Heart right ventricle (tissue), 16 donors: Measurements from ENCODE around the gene CDC5L. TPM values are rescaled to one million over a fixed set of nuclear protein-coding genes. Genes with fewer than 3 reads are reported as not detected.
A peak's percentile ranks its signal among the peaks of the same experiment; 100 is the strongest.

Source experiments
- ATAC-seq, 8 donors: fragments of 200-7000 bp; cut with Tn5 transposase; one replicate each; pipeline ENCODE4 v1.9.1; 2020; ENCODE audit warnings: mild to moderate bottlenecking in 8 of 8, moderate library complexity in 8 of 8, moderate number of reproducible peaks in 1 of 8
- DNase-seq, 2 donors: peaks; one replicate each; pipeline ENCODE4 v3.0.0-alpha.2; 2020
- H3K27ac ChIP-seq, 10 donors: fragments of 200-600 bp; sonication (generic) in 2 of 10; one replicate each; pipeline versions ENCODE4 v1.5.0 to v1.8.0; 2020 to 2022; ENCODE audit warnings: mild to moderate bottlenecking in 3 of 10
- H3K27me3 ChIP-seq, 7 donors: fragments of 200-600 bp; one replicate each; pipeline ENCODE4 v1.8.0; 2021 to 2022; ENCODE audit warnings: mild to moderate bottlenecking in 2 of 7
- H3K36me3 ChIP-seq, 9 donors: fragments of 200-600 bp; sonication (generic) in 1 of 9; one replicate each; pipeline versions ENCODE4 v1.5.0 to v1.8.0; 2020 to 2022; ENCODE audit warnings: mild to moderate bottlenecking in 2 of 9
- H3K4me1 ChIP-seq, 9 donors: fragments of 200-600 bp; sonication (generic) in 1 of 9; one replicate each; pipeline versions ENCODE4 v1.5.0 to v1.8.0; 2020 to 2022; ENCODE audit warnings: mild to moderate bottlenecking in 4 of 9
- H3K4me3 ChIP-seq, 10 donors: fragments of 200-600 bp; sonication (generic) in 2 of 10; one replicate each; pipeline versions ENCODE4 v1.5.0 to v1.8.0; 2020 to 2022; ENCODE audit warnings: mild to moderate bottlenecking in 7 of 10, moderate library complexity in 2 of 10
- H3K9me3 ChIP-seq, 11 donors: fragments of 200-600 bp in 10 of 11; sonication (generic) in 2 of 11; one replicate each; pipeline versions ENCODE4 v1.5.0 to v1.8.0; 2013 to 2022; ENCODE audit warnings: mild to moderate bottlenecking in 2 of 11, control low read depth in 1 of 11, moderate library complexity in 1 of 11
- CTCF ChIP-seq, 9 donors: fragments of 200-600 bp; sonication (generic) in 2 of 9; IDR thresholded peaks; one replicate each; pipeline versions ENCODE4 v1.5.0 to v1.8.0; 2021 to 2022; ENCODE audit warnings: antibody characterized with exemption in 9 of 9, mild to moderate bottlenecking in 5 of 9, moderate library complexity in 1 of 9
- WGBS, 2 donors: extraction: QIAGEN DNeasy Blood & Tissue Kit; methylation state at CpG; one replicate each; pipeline ENCODE4 v1.1.7; 2013; ENCODE audit warnings: inconsistent platforms in 1 of 2; 5-methylcytosine and 5-hydroxymethylcytosine counted together
- intact Hi-C, 10 donors: fragments of 100-400 bp; cut with DNase I; formaldehyde crosslinking; loops; one replicate each; pipeline versions ENCODE4 v1.11.1 to v1.14.2; 2022
- polyA plus RNA-seq, 2 donors: library from polyadenylated mRNA; stranded (reverse); fragments of 200-250 nt; gene quantifications; one replicate each; pipeline ENCODE4 v1.2.3, GENCODE V29; 2013
- total RNA-seq, 10 donors: library from RNA; stranded (reverse); fragmentation: NEBNext Ultra II Directional in 3 of 10; extraction: Animal tissue kit (Norgen Biotek cat#: 25700) in 3 of 10; gene quantifications; one replicate each; pipeline versions ENCODE4 v1.2.1 to v1.2.4, GENCODE V29; 2021 to 2023
- donor health status: Arrhythmogenic right ventricular cardiomyopathy.
- donor health status: ischemic (EF 13 %, LVEDD 7.1; RV severe dilation, severe dysfunction).
- donor health status: healthy with polysubstance abuse.
- donor health status: DM: no; HTN: yes; CAD: no.
- donor health status: DM: no; HTN: no; CAD: no.
- donor health status: ischemic (EF 25% LVEDD 6.9; RV normal size, moderate dysfunction).
- donor health status: ischemic (EF 25% LVEDD 5.7; RV mildly dilated, moderate dysfunction).
- donor health status: healthy.
- donor health status: DM: yes; HTN: yes; CAD: no.
- donor health status: Ischemic cardiomyopathy.
- donor health status: ischemic (EF 35%, LVEDD 5.7; RV mildly dilated, moderate dysfunction).
- donor health status: nonischemic (EF 11% LVEDD 7.7; RV severe dilation, severe dysfunction).
- donor health status: DM: yes; HTN: yes; CAD: no.
- donor health status: PGD.
- donor health status: ischemic (EF 29% LVEDD 5.4; RV normal size, mild dysfunction).
- donor health status: nonischemic (EF 23%, LVEDD 6.1; RV moderate dilation, normal function).

CDC5L gene
- total and polyA plus RNA-seq, 12 donors: 5.4 to 26.5 (median 20.5) TPM

- 59 to 67% methylated on average over 2 of the region's 2 CpGs for WGBS, 2 donors
- no peak for TF ChIP-seq CTCF (IDR thresholded peaks at IDR 0.05)
- H3K36me3 ChIP-seq: peaks cover 4 to 94% (median 44%) of the 10 kb centered on the region in 9 donors
- DNase-seq (no peak), ATAC-seq (no peak)
- peak overlapping the region in 2 of 10 donors; percentile 14 to 58 for H3K27ac ChIP-seq
- peaks cover 6 to 48% (median 30%) of the 10 kb centered on the region in 9 donors for H3K4me1 ChIP-seq
- intact Hi-C loops: no loop called here
- no peaks in the 10 kb centered on the region for H3K9me3 ChIP-seq
- H3K4me3 ChIP-seq: no peak overlapping the region
- H3K27me3 ChIP-seq: no peaks in the 10 kb centered on the region
These were observed 12.5 kb downstream of the CDC5L start for GRCh38 chr6:44399991-44400390.

- peaks cover 0 to 94% (median 43%) of the 10 kb centered on the region in 9 donors for H3K36me3 ChIP-seq
- intact Hi-C loops: no loop called here
- peak overlapping the region in 4 of 10 donors; percentile 14 to 58 (median 36) for H3K27ac ChIP-seq
- WGBS, 2 donors: 63 to 77% methylated on average over 2 of the region's 2 CpGs
- DNase-seq: no peak
- ATAC-seq: peak in 6 of 8 donors; percentile 17 to 50 (median 32)
- H3K4me1 ChIP-seq: peaks cover 5 to 43% (median 26%) of the 10 kb centered on the region in 9 donors
- H3K9me3 ChIP-seq: no peaks in the 10 kb centered on the region
- no peaks in the 10 kb centered on the region for H3K27me3 ChIP-seq
- TF ChIP-seq CTCF (IDR thresholded peaks at IDR 0.05): no peak
- H3K4me3 ChIP-seq: no peak overlapping the region
These were observed 13.1 kb downstream of the CDC5L start for GRCh38 chr6:44400572-44400971.

GRCh38 chr6:44401138-44401537 is 13.6 kb downstream of the CDC5L start:
- no peak for TF ChIP-seq CTCF (IDR thresholded peaks at IDR 0.05)
- WGBS, 2 donors: 43 to 64% methylated on average over 5 of the region's 5 CpGs
- H3K4me1 ChIP-seq: peaks cover 5 to 41% (median 25%) of the 10 kb centered on the region in 9 donors
- ATAC-seq: peak; percentile 12 to 64 (median 46)
- peak overlapping the region in 3 of 10 donors; percentile 14 to 58 (median 32) for H3K27ac ChIP-seq
- intact Hi-C loops: no loop called here
- H3K27me3 ChIP-seq: no peaks in the 10 kb centered on the region
- H3K9me3 ChIP-seq: no peaks in the 10 kb centered on the region
- no peak overlapping the region for H3K4me3 ChIP-seq
- no peak for DNase-seq
- H3K36me3 ChIP-seq: peaks cover 0 to 94% (median 39%) of the 10 kb centered on the region in 9 donors

GRCh38 chr6:44404022-44404714 is 16.7 kb downstream of the CDC5L start:
- no peak for DNase-seq
- Histone ChIP-seq H3K9me3 (no peaks in the 10 kb centered on the region), H3K27ac (no peak overlapping the region), H3K4me3 (no peak overlapping the region), H3K36me3 (peaks cover 0 to 94% (median 55%) of the 10 kb centered on the region in 9 donors), H3K4me1 (peaks cover 2 to 19% (median 16%) of the 10 kb centered on the region in 9 donors), H3K27me3 (no peaks in the 10 kb centered on the region)
- TF ChIP-seq CTCF (IDR thresholded peaks at IDR 0.05): no peak
- ATAC-seq: no peak
- intact Hi-C loops: no loop called here
- 90 to 93% methylated on average over 5 of the region's 5 CpGs for WGBS, 2 donors
